NCI-H187 treated with DMSO at 0.1 percent for 48 hours (cell line): ENCODE results near the gene SUV39H2.
"Not testable (repeated sequence)": the region's sequence is repeated elsewhere in the genome, so short reads cannot be mapped to it uniquely, and the experiment has no call there.

Experiments
- DNase-seq: peaks from one replicate; lab custom pipeline; 2025; lab: John Stamatoyannopoulos, UW

Gene SUV39H2

GRCh38 chr10:14938971-14939370 is 60.3 kb downstream of the SUV39H2 start:
- DNase-seq = not testable (repeated sequence)

- DNase-seq = not testable (repeated sequence)
Measured at GRCh38 chr10:14942147-14942949, 63.7 kb downstream of the SUV39H2 start.

- DNase-seq = not testable (repeated sequence)
Measured at GRCh38 chr10:14942950-14943338, 64.3 kb downstream of the SUV39H2 start.

GRCh38 chr10:14945108-14945507 is 66.4 kb downstream of the SUV39H2 start:
- DNase-seq = no peak

- no peak for DNase-seq
Measured at GRCh38 chr10:14947268-14947667, 68.6 kb downstream of the SUV39H2 start.

GRCh38 chr10:14949291-14949690 is 70.6 kb downstream of the SUV39H2 start:
- DNase-seq = no peak

- DNase-seq = no peak
Measured at GRCh38 chr10:14952851-14953423, 74.3 kb downstream of the SUV39H2 start.

- no peak for DNase-seq
Measured at GRCh38 chr10:14953424-14954000, 74.8 kb downstream of the SUV39H2 start.
